GM06990 (cell line): Measurements from ENCODE around the gene ZSWIM1.

Experiments used
- DNase-seq: peaks from one replicate; pipeline ENCODE4 v3.0.0-alpha.2; 2011; ENCODE audit not compliant: insufficient read length; ENCODE audit errors: extremely low read depth
- H3K27me3 ChIP-seq: replicated peaks from 2 replicates; pipeline ENCODE4 v1.6.0; 2011; ENCODE audit warnings: low read length; ENCODE audit not compliant: control insufficient read depth, insufficient read depth
- H3K36me3 ChIP-seq: 2 replicates; pipeline ENCODE4 v1.5.1; 2011; ENCODE audit warnings: low read length; ENCODE audit not compliant: control insufficient read depth, insufficient read depth
- H3K4me3 ChIP-seq: replicated peaks from 2 replicates; pipeline ENCODE4 v1.5.1; 2011; ENCODE audit warnings: low read depth, mild to moderate bottlenecking, control low read depth, low read length
- TF ChIP-seq, protein P1 (sequence below): IDR thresholded peaks from 2 replicates; pipeline ENCODE4 v1.5.1; 2011; ENCODE audit warnings: low read length, control low read depth, mild to moderate bottlenecking, inconsistent platforms; ENCODE audit not compliant: insufficient read depth, poor library complexity, severe bottlenecking

The ZSWIM1 gene

GRCh38 chr20:45863543-45864470 is 17.2 kb upstream of the ZSWIM1 start:
- Histone ChIP-seq H3K36me3 (no peaks in the 10 kb centered on the region), H3K27me3 (no peaks in the 10 kb centered on the region), H3K4me3 (no peak overlapping the region)
- TF ChIP-seq, protein P1, sequence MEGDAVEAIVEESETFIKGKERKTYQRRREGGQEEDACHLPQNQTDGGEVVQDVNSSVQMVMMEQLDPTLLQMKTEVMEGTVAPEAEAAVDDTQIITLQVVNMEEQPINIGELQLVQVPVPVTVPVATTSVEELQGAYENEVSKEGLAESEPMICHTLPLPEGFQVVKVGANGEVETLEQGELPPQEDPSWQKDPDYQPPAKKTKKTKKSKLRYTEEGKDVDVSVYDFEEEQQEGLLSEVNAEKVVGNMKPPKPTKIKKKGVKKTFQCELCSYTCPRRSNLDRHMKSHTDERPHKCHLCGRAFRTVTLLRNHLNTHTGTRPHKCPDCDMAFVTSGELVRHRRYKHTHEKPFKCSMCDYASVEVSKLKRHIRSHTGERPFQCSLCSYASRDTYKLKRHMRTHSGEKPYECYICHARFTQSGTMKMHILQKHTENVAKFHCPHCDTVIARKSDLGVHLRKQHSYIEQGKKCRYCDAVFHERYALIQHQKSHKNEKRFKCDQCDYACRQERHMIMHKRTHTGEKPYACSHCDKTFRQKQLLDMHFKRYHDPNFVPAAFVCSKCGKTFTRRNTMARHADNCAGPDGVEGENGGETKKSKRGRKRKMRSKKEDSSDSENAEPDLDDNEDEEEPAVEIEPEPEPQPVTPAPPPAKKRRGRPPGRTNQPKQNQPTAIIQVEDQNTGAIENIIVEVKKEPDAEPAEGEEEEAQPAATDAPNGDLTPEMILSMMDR: no peak
- DNase-seq: no peak

GRCh38 chr20:45866454-45866853 is 14.6 kb upstream of the ZSWIM1 start:
- TF ChIP-seq, protein P1: no peak
- Histone ChIP-seq H3K4me3 (no peak overlapping the region), H3K36me3 (no peaks in the 10 kb centered on the region), H3K27me3 (no peaks in the 10 kb centered on the region)
- no peak for DNase-seq

DNA sequence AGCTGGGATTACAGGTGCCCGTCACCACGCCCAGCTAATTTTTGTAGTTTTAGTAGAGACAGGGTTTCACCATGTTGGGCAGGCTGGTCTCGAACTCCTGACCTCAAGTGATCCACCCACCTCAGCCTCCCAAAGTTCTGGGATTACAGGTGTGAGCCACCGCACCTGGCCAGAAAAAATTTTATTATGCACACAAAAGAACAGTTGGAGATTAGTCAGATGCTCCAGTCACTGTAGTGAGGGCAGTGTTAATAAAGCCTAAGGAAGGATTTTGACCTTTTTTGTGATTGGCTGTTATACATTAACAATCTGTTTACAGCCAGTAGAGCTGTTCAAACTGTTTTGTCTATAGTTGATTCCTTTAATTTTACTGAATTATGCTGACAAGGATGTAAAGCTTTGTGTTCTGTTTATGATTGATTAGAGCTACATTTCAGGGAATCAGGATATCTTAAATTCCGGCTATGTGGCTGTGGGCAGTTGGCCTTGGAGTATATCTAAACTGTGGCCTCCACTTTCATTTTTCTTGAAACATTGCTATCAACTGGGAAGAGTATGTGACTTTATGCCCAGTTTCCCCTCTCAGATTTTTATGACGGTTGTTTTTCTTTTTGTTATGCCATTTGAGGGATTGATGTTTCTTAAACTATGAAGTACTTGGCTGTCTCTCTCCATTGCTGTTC is 13.8 kb upstream of the ZSWIM1 start:
- Histone ChIP-seq H3K4me3 (no peak overlapping the region), H3K27me3 (no peaks in the 10 kb centered on the region), H3K36me3 (no peaks in the 10 kb centered on the region)
- TF ChIP-seq, protein P1: no peak
- DNase-seq: no peak

DNA sequence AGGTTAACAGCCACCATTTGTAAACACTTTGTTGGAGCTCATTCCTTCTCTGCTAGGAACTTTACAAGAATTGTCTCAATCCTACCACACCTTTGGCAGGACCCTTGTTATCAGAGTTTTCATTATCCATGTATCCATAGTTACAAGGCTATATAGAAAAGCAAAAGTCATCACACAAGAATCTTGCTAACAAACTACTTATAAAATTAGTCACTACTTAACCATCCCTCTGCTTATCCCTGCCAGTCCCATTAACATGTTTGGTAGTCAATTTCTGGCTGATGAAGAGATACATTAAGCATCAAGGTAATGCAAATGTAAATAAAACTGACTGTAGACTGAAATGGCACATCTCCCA is 13.2 kb upstream of the ZSWIM1 start:
- no peak for DNase-seq
- no peak overlapping the region for H3K4me3 ChIP-seq

GRCh38 chr20:45872626-45873025 is 8.4 kb upstream of the ZSWIM1 start:
- no peaks in the 10 kb centered on the region; the same call in none of the 2 replicates for H3K36me3 ChIP-seq
- no peak overlapping the region for H3K4me3 ChIP-seq
- TF ChIP-seq, protein P1: no peak
- no peaks in the 10 kb centered on the region for H3K27me3 ChIP-seq
- DNase-seq: no peak

More for the DNA sequence above, 13.2 kb upstream of the ZSWIM1 start:
- no peaks in the 10 kb centered on the region for H3K27me3 ChIP-seq
- no peaks in the 10 kb centered on the region; the same call in 1 of the 2 replicates for H3K36me3 ChIP-seq
- TF ChIP-seq, protein P1: no peak
